ENCODE results near the gene SHROOM4. TPM values are rescaled to one million over a fixed set of nuclear protein-coding genes. Genes with fewer than 3 reads are reported as not detected.

SHROOM4 gene
- total RNA-seq, 1 experiment from 2014 or later = 2.1 TPM

- Mint-ChIP-seq H3K27me3 (ENCODE audit: low read depth) (no peaks in the 10 kb centered on the region; the same call in 1 of the 2 replicates), H3K9me3 (peaks cover 64 to 68% of the 10 kb centered on the region in 2 experiments), H3K4me3 (no peak overlapping the region), H3K36me3 (ENCODE audit: insufficient read depth in 1 of 3, low read depth in 3 of 3) (peaks cover 7 to 21% (median 16%) of the 10 kb centered on the region in 3 experiments), H3K27ac (no peak overlapping the region), H3K4me1 (peaks cover 0 to 9% of the 10 kb centered on the region in 2 experiments; a peak in 3 of 4 replicates)
- H2BK5ac ChIP-seq (ENCODE audit: insufficient read length, low read length) = no peak overlapping the region
- H4K91ac ChIP-seq (ENCODE audit: insufficient read length, low read depth, low read length) = no peak overlapping the region
- 0 out of 2 replicates have a peak, but pooled peaks cover 4% of the 10 kb centered on the region for H3K4me1 ChIP-seq (ENCODE audit: insufficient read depth, low read length)
- no peaks in the 10 kb centered on the region for H4K20me1 ChIP-seq (ENCODE audit: control insufficient read depth, insufficient read depth, insufficient read length)
- TF ChIP-seq CTCF (conservative IDR thresholded peaks at IDR 0.05) = no peak
- no peak overlapping the region for H2AK5ac ChIP-seq (ENCODE audit: insufficient read length, low read length)
- no peak overlapping the region for H3K4me2 ChIP-seq (ENCODE audit: insufficient read depth, insufficient read length, low read length)
- no peak overlapping the region for H3K4ac ChIP-seq (ENCODE audit: low read depth, low read length)
- no CpG with 5 or more reads among the region's 4 CpGs for WGBS (ENCODE audit: extremely low coverage, insufficient read length, low lambda C conversion rate)
- H2BK12ac ChIP-seq (ENCODE audit: insufficient read length, low read depth, low read length) = no peak overlapping the region
- DNase-seq = no peak
- no peaks in the 10 kb centered on the region for H3K27me3 ChIP-seq (ENCODE audit: insufficient read depth, low read length)
- H4K8ac ChIP-seq (replicated peaks; ENCODE audit: insufficient read length, low read depth, low read length) = no peak overlapping the region
- no peak overlapping the region for H3K14ac ChIP-seq (ENCODE audit: insufficient read depth, low read length)
- no peak overlapping the region for H2BK20ac ChIP-seq (ENCODE audit: low read depth, low read length, poor library complexity, severe bottlenecking)
- no peak overlapping the region for H3T11ph ChIP-seq (ENCODE audit: low read length)
- H3K9ac ChIP-seq (ENCODE audit: extremely low read depth, insufficient read length, low read length) = no peak overlapping the region
- no peak overlapping the region for H3K18ac ChIP-seq (ENCODE audit: insufficient read length, low read depth, low read length)
- H2BK15ac ChIP-seq (ENCODE audit: low read depth, low read length) = no peak overlapping the region
- no peak overlapping the region for H2AFZ ChIP-seq (ENCODE audit: low read length)
- H2BK120ac ChIP-seq (ENCODE audit: low read depth, low read length, poor library complexity, severe bottlenecking) = no peak overlapping the region
- H3K9me3 ChIP-seq (ENCODE audit: control insufficient read depth, low read depth, low read length) = no peaks in the 10 kb centered on the region
- no peaks in the 10 kb centered on the region for H3K23me2 ChIP-seq (ENCODE audit: insufficient read length, low read depth, low read length, poor library complexity, severe bottlenecking)
- no peaks in the 10 kb centered on the region for H3K79me2 ChIP-seq (ENCODE audit: insufficient read depth, low read length)
- H3K56ac ChIP-seq (ENCODE audit: insufficient read length, low read depth, low read length) = no peak overlapping the region
- no peak overlapping the region for H3K23ac ChIP-seq (ENCODE audit: insufficient read length, low read depth, low read length)
- no peak overlapping the region for H3K27ac ChIP-seq (ENCODE audit: insufficient read length, low read depth, low read length)
- H4K5ac ChIP-seq (ENCODE audit: insufficient read length, low read depth, low read length) = no peak overlapping the region
- H3K79me1 ChIP-seq (ENCODE audit: insufficient read depth, low read depth, low read length, poor library complexity, severe bottlenecking) = no peaks in the 10 kb centered on the region
Observed at GRCh38 chrX:50635817-50636365, 178.1 kb downstream of the SHROOM4 start.
